GM19099 (cell line): Measurements from ENCODE around the gene AGMO.

Experiments
- POLR2A ChIP-seq: IDR thresholded peaks from 3 replicates; pipeline ENCODE4 v1.6.1; 2011; ENCODE audit warnings: low read depth; ENCODE audit not compliant: insufficient read length; ENCODE audit errors: extremely low read depth

The AGMO gene

DNA sequence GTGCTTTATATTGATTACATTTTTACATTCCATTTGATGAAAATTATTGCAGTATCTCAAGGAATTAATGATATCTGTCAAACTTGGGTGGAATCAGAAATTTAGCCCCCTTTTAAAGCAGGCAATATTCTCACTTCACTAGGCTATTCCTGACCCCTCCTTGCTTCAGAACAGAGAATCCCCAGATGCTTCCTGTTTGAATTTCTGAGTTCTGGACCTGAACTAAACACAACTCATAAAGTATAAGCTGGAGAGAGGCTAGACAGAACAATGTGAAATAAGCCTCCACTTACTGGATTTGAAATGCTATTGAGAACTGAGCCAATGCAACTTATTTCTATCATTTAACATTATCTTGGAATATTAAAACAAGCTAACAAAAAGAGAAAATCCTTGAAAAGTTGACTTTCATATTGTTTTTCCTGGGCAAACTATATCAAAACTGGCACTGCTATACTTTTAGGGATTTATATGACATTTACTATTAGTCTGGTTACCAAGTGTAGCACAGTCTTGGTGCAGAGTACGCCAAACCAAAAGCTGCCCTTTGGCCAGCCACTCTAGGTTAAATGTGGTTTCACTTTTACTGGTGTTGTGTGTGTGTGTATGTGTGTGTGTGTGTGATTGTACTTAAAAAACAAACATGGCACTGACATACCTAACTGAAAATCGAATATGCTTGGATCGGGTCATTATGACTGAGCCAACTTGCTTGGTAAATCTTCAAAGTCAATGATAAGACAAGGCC lies 19.0 kb upstream of the AGMO start:
- no peak for TF ChIP-seq POLR2A

- TF ChIP-seq POLR2A, result no peak
These were observed 15.8 kb upstream of the AGMO start for GRCh38 chr7:15577600-15577999.

GRCh38 chr7:15571301-15571878 lies 9.6 kb upstream of the AGMO start:
- TF ChIP-seq POLR2A, result no peak

DNA sequence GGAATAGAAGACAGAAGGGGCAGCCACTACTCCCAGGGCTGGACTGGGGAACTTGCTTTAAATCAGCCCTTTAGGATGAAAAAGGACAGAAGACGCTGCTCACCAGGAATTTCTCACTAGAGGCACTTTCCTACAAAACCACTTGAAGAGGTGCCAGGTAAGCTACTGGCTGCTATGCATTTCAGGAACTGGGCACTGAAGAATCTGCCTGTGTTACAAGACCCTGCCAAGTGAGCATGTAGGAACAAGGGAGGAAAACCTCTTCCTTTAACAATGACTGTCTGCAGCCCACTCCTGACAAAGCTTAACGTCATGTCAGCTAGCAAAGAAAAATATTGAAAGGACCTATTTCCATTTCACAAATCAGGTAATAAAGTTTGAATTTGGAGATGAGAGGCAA lies 5.8 kb upstream of the AGMO start:
- no peak for TF ChIP-seq POLR2A

DNA sequence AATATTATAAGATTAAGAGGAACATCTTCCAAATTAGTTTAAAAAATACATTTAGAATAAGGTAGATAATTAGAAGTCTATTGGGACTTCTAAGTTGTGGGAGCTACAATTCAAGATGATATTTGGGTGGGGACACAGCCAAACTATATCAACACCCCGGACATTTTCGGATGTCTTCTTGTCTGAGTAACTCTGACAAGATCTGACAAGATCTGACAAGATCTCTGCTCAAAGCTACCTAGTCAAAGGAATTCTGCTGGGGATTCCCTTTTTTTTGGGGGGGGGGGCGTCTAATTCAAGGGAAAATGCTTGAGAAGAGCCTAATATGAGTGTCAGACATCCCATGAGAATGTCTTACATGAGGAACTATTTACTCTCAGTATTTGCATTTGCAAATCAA lies 5.2 kb upstream of the AGMO start:
- no peak for TF ChIP-seq POLR2A

DNA sequence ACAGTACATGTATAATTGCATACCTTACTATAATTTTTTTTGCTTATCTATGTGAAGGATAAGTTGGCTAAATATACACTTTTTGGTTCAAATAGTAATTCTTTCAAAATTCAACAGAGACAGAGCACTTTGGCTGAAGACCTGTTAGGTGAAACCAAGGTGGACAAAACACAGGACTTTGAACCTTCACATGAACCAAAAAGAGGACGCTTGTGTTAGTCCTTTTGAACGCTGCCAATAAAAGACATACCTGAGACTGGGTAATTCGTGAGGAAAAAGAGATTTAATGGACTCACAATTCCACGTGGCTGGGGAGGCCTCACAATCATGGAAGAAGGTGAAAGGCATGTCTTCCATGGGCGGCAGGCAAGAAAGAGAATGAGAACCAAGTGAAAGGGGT lies 4.7 kb upstream of the AGMO start:
- no peak for TF ChIP-seq POLR2A

DNA sequence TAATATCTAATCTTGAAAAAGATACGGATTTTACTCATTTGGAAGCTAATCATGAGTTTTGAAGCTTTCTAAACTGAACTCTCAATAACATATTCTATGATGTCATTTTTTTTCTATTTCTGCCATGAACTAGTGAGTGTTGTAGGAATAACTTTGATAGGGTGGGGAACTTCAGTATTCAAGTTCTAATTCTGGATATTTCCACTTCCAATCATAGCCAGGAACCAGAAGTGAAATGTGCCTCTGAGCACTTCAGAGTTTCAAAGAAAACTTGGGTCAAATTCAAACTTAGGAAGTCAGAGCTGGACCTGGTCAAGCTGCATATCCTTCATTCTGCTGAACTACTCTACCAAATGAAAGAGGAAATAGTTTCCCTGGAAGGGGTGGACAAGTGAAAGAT lies 847 bp downstream of the AGMO start:
- no peak for TF ChIP-seq POLR2A

GRCh38 chr7:15559416-15559928 lies 2.3 kb downstream of the AGMO start:
- no peak for TF ChIP-seq POLR2A

DNA sequence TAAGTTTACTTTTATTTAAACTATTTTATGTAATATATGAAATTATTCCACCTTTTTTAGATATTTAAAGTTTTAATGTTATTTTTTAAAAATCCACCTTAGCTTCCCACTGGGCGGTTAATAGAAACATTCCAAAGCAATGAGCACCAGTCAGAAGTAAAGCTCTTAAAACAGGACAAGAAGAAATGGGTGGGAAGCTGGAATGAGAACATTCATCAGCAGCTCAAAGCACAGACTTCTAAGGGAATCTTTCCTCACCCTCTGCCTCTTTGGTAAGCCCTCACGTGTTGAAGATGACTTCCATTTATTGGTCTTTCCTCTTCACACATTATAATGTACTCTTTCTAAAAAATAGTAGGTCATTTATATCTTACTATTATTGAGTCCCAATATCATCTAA lies 3.1 kb downstream of the AGMO start:
- no peak for TF ChIP-seq POLR2A

DNA sequence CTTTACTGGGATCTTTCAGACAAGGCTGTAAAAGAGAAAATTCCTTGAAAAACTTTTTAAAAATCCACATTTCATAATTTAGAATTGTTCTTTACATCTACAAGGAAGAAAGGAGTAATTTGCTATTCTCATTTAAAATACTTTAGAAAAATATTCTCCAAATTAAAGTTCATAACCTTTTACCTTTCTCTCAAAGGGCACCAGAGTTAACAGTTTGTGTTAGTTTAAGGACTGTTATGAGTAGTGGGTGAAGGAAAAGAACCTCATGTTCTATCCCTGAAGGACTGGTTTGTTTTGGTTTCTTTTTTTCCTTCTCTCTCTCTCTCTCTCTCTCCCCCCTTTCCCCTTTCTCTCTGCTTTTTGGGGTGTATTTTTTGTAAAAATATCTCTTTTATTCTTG lies 4.1 kb downstream of the AGMO start:
- no peak for TF ChIP-seq POLR2A

- TF ChIP-seq POLR2A, result no peak
These were observed 4.6 kb downstream of the AGMO start for GRCh38 chr7:15557186-15557585.

DNA sequence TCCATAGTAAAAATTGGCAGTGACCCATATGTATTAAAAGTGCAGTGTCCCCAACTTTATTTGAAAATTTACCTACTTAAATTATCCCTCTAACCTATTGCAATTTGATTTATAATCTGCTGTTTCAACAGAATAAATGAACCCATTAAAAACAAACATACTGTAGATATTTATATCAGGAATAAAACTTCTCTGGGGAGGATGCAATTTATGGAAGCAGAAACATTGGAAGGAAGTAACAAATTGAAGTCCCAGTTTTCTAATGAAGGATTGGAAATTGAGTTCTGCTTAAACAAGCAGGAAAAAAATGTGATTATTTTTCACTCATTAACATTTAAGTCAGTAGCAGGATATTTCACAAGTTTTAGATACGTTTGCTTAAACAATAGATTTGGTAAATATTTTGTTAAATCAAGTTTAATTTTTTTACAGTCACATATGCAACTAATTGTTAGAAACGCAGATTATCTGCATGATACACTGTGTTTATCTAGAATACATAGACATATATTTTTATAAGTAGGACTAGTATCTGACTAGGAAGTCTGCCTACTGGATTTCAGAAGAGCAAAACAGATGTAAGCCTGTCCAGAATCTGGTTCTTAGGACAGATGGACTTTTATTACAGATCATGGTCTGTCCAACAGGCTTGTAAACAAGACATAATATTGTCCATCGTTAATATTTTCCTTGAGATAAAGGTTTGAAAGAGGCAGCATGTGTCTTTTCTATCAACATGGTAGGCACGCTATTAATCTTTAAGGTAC lies 5.3 kb downstream of the AGMO start:
- TF ChIP-seq POLR2A, result no peak

GRCh38 chr7:15555381-15555859 lies 6.4 kb downstream of the AGMO start:
- no peak for TF ChIP-seq POLR2A

- no peak for TF ChIP-seq POLR2A
These were observed 7.1 kb downstream of the AGMO start for GRCh38 chr7:15554744-15555143.

DNA sequence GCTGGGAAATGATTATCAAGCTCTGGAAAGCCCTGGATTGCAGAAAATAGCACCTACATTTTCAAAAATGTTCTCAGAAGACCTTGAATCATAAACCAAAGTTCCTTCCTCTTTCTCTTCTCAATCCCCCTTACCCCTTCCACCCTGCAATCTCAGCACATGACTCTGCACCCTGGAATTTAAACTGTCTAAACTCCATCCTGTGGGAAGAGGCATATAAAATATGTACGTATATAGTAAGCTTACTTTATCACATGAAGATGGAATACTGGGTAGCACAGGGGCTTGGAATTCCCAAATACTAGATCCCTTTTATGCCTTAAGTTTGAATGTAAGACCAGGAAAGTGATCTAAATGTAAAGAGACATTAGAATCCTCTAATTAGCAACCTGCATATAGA lies 7.7 kb downstream of the AGMO start:
- TF ChIP-seq POLR2A, result no peak
